Tibial nerve (tissue), 4 donors: ENCODE results near the gene ZBTB22.

Experiments used
- CTCF ChIP-seq, 5 experiments: fragments of 200-600 bp in 3 of 5; fragments of 450-650 bp in 2 of 5; sonication (generic) in 3 of 5; IDR thresholded peaks; one replicate each; pipeline ENCODE4 v1.5.1; 2016 to 2019; ENCODE audit warnings: antibody characterized with exemption in 5 of 5, mild to moderate bottlenecking in 3 of 5, moderate library complexity in 2 of 5
- EP300 ChIP-seq, 2 donors: sonication (generic); formaldehyde crosslinking; IDR thresholded peaks; one replicate each; pipeline ENCODE4 v1.6.1; 2017; ENCODE audit warnings: antibody characterized with exemption in 2 of 2, mild to moderate bottlenecking in 1 of 2
- POLR2A ChIP-seq, 2 donors: fragments of 450-650 bp; IDR thresholded peaks; one replicate each; pipeline ENCODE4 v1.6.1; 2017; ENCODE audit warnings: antibody characterized with exemption in 2 of 2, mild to moderate bottlenecking in 2 of 2, moderate library complexity in 2 of 2

- TF ChIP-seq POLR2A (IDR thresholded peaks at IDR 0.05) (no peak), CTCF (IDR thresholded peaks at IDR 0.05) (no peak), EP300 (IDR thresholded peaks at IDR 0.05) (no peak)
Measured at GRCh38 chr6:33276581-33276863, 41.0 kb downstream of the ZBTB22 start.
